RKO (cell line): Measurements from ENCODE around the gene SRRM1.

ENCODE experiments used
- DNase-seq: peaks from one replicate; pipeline ENCODE4 v3.0.0-alpha.2; 2016; ENCODE audit warnings: low spot score

The SRRM1 gene, protein sequence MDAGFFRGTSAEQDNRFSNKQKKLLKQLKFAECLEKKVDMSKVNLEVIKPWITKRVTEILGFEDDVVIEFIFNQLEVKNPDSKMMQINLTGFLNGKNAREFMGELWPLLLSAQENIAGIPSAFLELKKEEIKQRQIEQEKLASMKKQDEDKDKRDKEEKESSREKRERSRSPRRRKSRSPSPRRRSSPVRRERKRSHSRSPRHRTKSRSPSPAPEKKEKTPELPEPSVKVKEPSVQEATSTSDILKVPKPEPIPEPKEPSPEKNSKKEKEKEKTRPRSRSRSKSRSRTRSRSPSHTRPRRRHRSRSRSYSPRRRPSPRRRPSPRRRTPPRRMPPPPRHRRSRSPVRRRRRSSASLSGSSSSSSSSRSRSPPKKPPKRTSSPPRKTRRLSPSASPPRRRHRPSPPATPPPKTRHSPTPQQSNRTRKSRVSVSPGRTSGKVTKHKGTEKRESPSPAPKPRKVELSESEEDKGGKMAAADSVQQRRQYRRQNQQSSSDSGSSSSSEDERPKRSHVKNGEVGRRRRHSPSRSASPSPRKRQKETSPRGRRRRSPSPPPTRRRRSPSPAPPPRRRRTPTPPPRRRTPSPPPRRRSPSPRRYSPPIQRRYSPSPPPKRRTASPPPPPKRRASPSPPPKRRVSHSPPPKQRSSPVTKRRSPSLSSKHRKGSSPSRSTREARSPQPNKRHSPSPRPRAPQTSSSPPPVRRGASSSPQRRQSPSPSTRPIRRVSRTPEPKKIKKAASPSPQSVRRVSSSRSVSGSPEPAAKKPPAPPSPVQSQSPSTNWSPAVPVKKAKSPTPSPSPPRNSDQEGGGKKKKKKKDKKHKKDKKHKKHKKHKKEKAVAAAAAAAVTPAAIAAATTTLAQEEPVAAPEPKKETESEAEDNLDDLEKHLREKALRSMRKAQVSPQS

DNA sequence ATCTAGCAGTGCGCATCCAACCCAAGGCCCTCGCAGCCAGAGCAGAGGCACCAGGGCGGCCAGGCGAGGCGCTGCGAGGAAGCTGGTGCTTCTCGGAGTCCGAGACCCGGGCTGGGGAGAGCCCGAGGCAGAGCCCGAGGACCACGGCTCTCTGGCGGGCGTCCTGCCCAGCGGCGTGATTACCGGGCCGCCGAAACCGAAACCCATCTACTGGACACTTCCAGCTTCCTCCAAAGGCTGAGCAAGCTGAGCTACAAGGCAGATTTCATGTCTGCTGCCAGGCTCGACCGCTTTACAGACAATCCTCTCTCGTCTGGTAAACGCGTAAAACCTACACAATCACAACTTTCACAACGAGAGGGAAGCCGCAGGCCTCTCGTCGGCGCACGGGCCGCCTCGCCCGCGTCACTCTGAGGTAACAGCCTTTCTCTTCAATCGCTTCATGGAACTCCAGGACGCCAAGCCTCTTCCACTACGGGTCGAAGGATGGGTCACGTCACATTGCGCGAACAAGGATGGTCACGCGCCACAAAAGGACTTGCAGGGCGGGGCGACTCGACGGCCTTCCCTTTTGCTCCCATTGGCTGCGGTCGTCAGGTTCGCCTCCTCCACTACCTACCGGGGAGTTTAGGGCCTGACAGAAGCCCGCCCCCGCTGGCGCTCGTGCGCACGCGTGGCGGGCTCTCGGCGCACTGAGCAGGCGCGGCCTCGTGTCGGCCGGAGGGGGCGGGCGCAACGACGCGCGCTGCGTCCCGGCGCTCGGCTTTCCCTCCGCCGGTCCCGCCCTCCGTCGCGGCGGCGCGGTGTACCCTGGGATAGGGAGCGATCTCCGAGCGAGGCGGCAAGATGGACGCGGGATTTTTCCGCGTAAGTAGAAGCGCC lies at the start of gene SRRM1:
Gene SRRM1 (plus strand): TSS at position 822 of the 882 bp plus-strand sequence. CDS start 25 bp downstream, at position 847.
- peak; percentile 100 for DNase-seq

DNA sequence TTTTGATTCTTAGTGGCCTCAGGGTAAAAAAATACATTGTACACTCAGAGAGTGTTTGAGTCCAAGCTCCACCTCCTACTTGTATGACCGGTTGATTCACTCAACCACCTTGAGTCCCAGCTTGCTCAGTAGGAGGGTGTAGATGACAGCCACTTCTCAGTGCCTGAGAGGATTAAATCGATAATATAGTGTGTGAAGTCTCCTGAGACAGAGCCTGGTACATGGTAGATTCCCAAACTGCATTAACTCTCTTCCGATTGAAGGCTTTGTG lies 48.8 kb upstream of the SRRM1 start:
- no peak for DNase-seq

DNA sequence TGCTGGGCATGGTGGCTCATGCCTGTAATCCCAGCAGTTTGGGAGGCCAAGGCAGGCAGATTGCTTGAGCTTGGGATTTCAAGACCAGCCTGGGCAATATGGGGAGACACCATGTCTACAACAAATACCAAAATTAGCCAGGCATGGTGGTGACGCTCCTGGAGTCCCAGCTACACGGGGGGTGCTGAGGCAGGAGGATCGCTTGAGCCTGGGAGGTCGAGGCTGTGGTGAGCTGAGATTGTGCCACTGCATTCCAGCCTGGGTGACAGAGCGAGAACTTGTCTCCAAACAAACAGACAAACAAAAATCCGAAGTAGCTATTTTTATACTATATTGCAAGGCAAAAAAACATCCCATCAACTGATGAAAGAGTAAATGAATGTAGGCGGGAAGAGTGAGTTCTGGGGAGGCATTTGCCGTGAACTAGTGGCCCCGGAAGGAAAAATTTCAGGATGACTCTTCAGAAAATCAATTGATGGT lies 46.7 kb upstream of the SRRM1 start:
- no peak for DNase-seq

DNA sequence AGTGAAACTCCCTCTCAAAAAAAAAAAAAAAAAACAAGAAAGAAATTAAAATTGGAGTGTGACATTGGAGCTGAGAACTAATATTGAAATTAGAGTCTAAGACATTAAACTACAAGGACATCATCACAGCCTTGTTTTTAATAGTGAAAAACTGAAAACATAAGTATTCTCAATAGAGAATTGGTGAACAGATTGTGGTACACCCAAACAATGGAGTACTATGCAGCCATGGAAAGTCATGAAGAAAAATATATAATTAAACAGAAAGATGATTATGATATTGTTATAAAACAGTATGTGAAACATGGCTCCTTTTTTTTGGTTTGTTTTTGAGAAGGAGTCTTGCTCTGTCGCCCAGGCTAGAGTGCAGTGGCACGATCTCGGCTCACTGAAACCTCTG lies 43.8 kb upstream of the SRRM1 start:
- DNase-seq, result no peak

DNA sequence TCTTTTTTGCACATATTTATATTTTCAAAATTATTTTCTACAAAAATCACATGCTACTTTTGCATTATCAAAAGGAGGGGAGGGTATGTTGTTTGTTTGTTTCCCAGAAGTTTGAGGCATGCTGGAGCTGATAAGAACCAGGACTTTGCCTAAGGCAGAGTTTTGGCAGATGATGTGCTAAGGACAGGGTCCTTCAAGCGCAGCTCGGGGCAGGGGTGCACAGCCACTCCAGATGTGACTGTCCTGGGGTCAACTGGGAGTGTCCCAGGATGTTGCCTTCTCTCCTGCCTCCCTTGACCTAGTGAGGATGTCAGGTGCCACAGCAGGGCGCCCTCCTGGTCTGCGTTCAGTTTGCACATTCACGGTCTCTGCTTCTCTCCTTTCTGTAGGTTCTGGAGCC lies 42.6 kb upstream of the SRRM1 start:
- DNase-seq, result no peak

DNA sequence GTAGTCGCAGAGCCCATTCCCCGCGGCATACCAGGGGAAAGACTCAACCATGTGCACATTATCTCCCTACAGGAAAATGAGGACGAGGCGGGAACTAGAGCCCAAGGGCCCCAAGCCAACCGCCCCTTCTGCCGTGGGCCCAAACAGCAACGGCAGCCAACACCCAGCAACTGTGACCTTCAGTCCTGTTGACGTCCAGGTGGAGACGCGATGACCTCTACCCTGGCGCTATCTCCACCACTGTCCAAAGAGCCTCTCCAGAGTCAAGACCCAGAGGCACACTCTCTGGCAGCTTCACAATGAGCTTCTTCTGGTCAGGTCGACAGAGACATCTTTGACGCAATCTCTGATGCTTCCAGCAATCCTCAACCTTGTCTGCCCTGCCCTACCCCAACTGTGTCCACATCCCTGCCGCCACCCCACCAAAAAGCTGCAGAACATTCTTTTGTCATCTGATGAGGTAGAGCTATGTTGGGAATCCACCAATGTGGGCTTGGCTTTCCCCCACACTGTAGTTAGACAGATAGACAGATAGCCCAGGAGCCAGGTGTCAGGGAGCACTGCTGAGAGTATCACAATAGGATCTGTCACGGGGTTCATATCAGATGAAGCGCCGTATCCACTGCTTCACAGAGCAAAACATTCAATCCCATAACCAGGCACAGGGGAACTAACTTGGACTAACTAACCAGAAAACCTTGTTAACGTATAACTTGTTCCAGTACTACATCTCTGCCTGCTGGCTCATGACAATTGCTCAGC lies 37.4 kb upstream of the SRRM1 start:
- DNase-seq, result no peak

DNA sequence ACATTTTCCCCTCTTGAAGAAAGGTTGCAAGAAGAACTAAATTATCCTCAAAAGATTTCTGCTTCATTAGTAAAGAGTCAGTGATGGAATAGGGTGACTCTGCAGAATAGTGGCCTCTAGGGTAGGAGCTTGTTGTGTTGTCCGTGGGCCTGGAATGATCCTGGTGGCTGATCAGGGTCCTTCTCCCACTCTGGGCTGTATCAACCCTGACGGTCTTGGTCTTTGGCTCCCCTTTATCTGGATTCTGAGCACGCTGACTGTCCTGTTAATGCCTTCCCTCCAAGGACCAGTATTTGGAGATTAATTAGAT lies 36.9 kb upstream of the SRRM1 start:
- DNase-seq, result no peak

DNA sequence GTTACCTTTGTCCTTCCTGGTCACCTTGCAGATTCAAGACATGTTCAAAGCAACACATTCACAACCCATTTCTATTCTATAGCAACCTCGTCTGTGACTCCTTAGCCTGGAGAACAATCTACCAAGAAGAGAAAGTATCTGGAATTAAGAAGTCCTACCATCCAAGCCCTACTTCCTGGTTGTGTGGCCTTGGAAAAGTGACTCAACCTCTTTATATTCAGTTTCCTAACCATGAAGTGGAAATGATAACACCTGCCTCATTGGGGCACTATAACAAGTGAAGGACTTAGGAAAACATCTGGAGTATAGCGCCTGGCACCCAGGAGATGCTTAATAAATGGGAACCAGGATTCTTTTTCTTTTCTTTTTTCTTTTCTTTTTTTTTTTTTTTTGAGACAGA lies 36.5 kb upstream of the SRRM1 start:
- peak; percentile 11 for DNase-seq

DNA sequence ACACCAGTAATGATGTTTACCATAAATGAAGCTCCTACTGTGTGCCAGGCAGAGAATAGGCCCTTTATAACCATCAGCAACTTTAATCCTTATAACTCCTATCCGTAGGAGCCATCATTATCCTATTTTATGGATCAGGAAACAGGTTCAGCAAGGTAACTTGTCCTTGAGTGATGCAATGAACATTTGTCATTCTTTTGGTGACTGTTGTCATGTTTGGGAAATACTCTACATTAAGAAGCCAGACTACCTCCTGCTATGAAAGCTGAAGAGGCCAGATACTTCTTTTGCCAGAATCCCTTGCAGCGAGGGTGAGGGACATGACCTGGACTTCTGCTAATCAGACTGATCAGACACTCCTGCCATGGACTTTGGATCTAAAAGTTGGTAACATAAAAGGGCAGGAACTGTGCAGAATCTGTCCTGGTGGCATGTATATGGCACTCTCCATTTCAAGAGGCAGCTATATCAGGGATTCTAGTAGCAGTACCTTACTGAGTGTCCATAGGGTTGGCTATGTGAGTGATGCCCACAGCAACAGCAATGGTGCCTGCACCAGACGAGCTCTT lies 33.1 kb upstream of the SRRM1 start:
- no peak for DNase-seq

DNA sequence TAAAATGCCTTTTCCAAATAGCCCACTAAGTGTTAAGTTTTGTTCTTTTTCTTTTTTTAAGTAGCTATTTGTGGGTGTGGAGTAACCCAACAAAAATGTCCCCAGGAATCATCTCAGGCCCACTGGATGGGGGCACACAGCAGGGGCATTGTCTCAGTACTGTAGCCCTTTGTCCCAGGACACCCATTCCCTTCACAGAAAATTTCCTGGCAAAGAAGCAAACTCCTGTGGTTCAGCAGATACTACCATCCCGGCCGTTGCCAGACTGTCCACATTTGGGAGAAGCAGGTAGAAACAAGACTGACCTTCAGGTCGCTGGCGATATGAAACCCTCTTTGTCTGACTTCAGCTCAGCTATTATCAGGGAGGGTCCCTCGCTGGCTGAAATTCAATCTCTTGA lies 23.7 kb upstream of the SRRM1 start:
- DNase-seq, result no peak

DNA sequence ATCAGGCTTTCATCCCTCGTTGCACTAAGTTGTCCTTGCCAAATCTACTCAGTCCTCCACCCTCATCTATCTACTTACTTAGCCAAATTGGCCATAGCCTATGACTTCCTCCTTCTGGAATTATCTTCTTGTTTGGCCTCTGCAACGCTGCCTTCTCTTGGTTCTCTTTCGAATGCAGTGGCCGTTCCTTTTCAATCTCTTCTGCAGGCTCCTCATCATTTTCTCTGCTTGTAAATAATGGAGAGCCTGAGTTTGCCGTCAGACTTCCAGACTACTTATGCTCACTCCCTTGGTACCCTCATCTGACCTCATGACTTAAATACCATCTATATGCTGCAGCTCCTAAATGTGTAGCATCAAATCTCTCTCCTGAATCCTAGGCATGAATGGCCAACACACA lies 22.4 kb upstream of the SRRM1 start:
- no peak for DNase-seq

DNA sequence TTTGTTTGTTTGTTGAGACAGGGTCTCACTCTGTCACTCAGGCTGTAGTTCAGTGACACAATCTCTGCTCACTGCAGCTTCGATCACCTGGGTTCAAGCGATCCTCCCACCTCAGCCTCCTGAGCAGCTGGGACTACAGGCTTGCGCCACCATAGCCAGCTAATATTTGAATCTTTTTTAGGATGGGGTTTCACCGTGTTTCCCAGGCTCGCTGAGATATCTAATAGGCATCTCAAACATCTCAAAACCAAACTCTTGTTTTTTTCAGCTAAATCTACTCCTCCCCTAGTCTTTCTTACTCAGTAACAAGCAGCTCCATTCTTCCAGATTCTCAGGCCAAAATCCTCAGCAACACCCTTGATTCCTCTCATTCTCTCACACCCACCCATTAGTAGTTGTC lies 22.0 kb upstream of the SRRM1 start:
- no peak for DNase-seq

DNA sequence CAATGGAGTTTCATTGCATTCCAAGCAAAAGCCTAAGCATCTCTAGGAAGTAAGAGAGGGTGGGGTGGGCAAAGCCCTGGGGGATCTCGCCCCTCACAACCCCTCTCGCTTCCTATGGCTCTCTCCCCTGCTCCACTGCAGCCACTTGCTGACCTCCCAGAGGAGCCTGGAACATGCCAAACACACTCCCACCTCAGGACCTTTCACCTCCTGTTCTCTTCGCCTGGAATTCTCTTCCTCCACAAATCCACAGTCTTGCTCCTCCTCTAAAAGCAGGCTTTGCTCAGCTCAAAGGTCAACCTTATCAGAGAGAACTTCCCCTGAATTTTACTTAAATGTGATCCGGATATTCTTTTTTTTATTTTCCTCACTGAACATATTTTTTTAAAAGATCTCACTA lies 20.9 kb upstream of the SRRM1 start:
- DNase-seq, result no peak

DNA sequence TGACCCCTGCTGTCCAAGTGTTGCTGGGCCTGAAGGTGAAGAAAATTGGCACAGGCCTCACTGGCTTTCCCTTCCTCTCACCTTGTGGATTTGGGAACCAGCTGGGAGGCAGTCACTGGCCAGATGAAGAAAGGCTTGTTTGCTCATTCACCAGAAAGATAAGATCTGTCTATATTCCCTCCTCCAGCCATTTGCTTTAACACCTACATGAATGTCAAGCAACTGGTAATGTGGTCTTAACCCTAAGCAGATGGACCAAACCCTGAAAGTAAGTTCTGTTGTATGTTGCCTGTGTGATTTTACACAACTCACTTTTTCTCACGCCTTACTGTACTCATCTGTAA lies 10.3 kb upstream of the SRRM1 start:
- DNase-seq, result no peak

DNA sequence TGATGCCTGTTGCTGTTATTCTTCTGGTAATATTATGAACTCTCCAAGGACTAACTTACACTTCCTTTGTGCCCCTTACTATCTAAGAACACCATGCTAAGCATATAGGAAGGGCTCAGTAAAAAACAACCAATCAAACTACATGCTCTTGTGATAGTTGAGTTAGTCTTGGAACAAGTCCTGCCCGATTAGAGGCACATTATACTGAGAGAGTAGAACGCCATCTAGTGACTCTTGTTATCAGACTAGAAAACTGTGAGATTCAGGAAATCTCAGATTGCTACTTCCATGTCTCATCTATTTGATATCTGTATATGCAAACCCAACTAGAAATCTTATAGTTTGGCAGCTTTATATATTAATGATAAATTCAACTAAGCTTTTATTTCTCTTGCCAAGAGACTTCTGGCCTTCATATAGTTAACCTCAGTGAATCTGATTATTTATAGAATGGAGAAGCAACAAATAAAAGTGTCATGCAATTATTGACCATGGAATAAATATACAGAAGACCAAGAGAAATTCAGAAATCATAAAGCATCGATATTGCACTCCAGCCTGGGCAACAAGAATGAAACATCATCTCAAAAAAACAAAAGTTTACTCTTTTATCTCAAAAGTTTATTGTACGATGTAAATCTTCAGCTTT lies 7.8 kb upstream of the SRRM1 start:
- DNase-seq, result peak; percentile 84

DNA sequence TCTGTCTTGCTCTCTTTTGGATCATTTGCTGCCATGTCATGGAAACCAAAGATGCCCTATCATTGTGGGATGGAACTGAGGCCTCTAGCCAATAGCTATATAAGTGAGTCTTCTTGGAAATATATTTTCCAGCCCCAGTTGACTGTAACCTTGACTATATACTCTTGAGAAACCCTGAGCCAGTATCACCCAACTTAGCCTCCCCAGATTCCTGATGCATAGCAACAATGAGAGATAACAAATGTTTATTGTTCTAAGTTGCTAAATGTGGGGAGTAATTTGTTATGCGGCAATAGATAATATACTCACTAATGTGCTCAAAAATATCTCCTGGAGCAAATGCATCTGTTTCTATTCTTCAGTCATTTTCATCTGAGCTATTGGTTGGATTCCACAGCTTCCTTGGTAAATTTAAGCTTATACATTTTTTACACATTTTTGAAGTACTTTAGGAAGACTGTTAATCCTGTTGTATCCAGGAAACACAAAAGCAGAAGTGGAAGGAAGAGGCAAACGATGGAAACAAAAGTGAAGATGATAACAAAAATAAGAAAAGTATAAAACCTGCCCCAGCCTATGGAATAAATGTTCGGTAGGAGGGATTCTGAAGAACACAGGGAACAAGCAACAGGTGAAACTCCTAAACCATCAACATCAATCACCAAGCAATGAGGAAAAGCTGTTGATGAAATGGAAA lies 6.3 kb upstream of the SRRM1 start:
- DNase-seq, result no peak

DNA sequence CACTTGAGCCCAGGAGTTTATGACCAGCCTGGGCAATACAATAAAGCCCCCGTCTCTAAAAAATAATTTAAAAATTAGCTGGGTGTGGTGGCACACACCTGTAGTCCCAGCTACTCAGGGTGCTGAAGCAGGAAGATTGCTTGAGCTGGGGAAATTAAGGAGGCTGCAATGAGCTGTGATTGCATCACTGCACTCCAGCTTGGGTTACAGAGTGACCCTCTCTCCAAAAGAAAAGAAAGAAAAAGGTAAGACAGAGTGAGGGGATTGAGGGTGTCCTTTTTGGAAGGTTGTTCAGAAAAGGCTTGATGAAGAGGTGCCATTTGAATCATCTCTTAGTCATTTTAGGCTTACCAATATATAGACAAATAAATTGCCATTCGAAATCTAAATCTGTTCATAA lies 4.0 kb upstream of the SRRM1 start:
- no peak for DNase-seq

DNA sequence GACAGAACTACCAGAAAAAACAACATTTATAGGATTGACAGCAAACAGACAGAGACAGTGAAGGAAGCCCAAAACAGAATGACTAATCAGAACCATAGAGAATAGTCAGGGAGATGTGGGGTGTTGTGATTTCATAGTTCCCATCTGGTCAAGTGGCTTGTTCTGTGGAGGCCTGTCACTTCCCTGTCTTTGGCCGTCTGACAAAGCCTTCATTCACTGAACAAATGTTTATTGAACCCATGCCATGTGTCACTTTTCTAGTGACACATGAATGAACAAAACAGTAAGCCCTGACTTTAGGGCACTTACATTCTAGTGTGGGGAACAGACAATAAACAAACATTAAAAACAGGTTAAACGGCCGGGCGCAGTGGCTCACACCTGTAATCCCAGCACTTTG lies 3.2 kb upstream of the SRRM1 start:
- DNase-seq, result no peak

DNA sequence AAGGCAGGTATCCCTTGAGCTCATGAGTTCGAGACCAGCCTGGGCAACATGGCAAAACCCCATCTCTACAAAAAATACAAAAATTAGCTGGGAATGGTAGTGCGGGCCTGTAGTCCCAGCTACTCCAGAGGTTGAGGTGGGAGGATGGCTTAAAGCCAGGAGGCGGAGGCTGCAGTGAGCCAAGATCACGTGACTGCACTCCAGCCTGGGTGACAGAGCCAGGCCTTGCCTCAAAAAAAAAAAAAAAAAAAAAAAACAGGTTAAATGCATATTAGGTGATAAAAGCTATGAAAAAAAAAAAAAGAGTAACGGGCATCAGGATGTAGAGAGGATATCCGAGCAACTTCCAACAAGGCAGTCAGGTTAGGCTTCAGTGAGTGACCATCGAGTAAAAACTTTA lies 2.8 kb upstream of the SRRM1 start:
- no peak for DNase-seq

DNA sequence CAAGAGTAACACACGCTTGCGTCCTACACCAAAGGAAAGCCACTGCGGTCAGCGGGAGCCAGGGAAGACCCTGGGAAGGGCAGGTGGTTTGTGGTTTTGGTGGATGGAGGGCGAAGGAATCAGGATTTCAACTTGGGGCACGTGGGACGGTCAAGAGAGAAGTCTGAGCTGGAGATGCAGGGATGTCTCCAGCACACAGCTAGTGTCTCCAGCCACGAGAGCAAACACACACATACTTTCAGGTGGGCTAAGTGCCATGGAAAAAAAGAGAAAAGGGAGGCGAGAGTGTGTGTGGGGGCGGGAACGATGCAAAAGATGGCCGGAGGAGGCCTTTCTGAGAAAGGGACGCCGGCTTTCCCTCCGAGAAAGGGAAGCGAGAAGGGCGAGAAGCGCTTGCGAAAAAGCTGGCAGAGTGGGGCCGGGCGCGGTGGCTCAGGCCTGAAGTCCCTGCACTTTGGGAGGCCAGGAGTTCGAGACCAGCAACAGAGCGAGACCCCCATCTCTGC lies 1.4 kb upstream of the SRRM1 start:
- peak; percentile 17 for DNase-seq
